HCT116 (cell line): ENCODE data around the gene HSP90AA1. TPM values are rescaled to one million over a fixed set of nuclear protein-coding genes. Genes with fewer than 3 reads are reported as not detected.

Experiments used
- ATAC-seq: fragments of 200-7000 bp; cut with Tn5 transposase; 2 replicates; pipeline ENCODE4 v1.9.1; 2020; ENCODE audit warnings: mild to moderate bottlenecking, moderate library complexity
- BruUV-seq: library from RNA; stranded (reverse); fragments of 400-500 nt; replicated peaks from 2 replicates; lab custom pipeline; 2021; lab: Mats Ljungman, UMichigan
- CTCF ChIA-PET: fragments of 300-600 bp; sonication (Branson Sonifier 250); formaldehyde crosslinking; loops from one replicate; lab custom pipeline; 2021; ENCODE audit warnings: antibody characterized with exemption; lab: Charles Lee
- POLR2A ChIA-PET: fragments of 300-600, 350-600 bp; sonication (Branson Sonifier 250); formaldehyde crosslinking; loops from one replicate; lab custom pipeline; 2021; ENCODE audit warnings: antibody characterized with exemption; lab: Charles Lee
- RAD21 ChIA-PET, 2 experiments: fragments of 300-600 bp; sonication (Branson Sonifier 250); formaldehyde crosslinking; loops; one replicate each; lab custom pipeline; 2023; ENCODE audit warnings: low total read pairs in 2 of 2; ENCODE audit not compliant: uncharacterized antibody in 2 of 2, unreplicated experiment in 2 of 2, low non-redundant PET in 1 of 2; lab: Charles Lee
- DNase-seq: peaks from one replicate; pipeline ENCODE4 v3.0.0-alpha.2; 2010; ENCODE audit warnings: low read depth, low spot score
- H2AFZ ChIP-seq: fragments of 200-600 bp; shearing (Covaris generic), sonication (generic); 2 replicates; pipeline ENCODE4 v1.6.1; 2017; ENCODE audit warnings: low read depth, mixed run types, mixed read lengths, antibody characterized with exemption, low read length; ENCODE audit not compliant: poor library complexity, severe bottlenecking
- H3K27ac ChIP-seq: 2 replicates; pipeline ENCODE4 v1.5.1; 2012; ENCODE audit warnings: low read depth, low read length
- H3K27me3 ChIP-seq: fragments of 200-600 bp; sonication (generic); 2 replicates; pipeline ENCODE4 v1.6.1; 2016; ENCODE audit warnings: mixed run types, low read length, mixed read lengths; ENCODE audit not compliant: insufficient read depth
- H3K36me3 ChIP-seq, 2 experiments: fragments of 200-500 bp in 1 of 2; fragments of 200-600 bp in 1 of 2; sonication (Bioruptor generic) in 1 of 2; sonication (generic) in 1 of 2; 2 replicates each; pipeline versions ENCODE4 v1.5.1 to v1.6.1; 2014 to 2016; ENCODE audit warnings: low read length in 2 of 2, inconsistent platforms in 1 of 2, mixed read lengths in 1 of 2, mixed run types in 1 of 2; ENCODE audit not compliant: insufficient read depth in 2 of 2, control insufficient read depth in 1 of 2
- H3K4me1 ChIP-seq, 2 experiments: fragments of 200-600 bp in 1 of 2; sonication (generic) in 1 of 2; 2 replicates each; pipeline versions ENCODE4 v1.5.1 to v1.6.1; 2012 to 2017; ENCODE audit warnings: low read length in 2 of 2, inconsistent platforms in 1 of 2, mild to moderate bottlenecking in 1 of 2, mixed read lengths in 1 of 2, mixed run types in 1 of 2, moderate library complexity in 1 of 2; ENCODE audit not compliant: insufficient read depth in 2 of 2, control insufficient read depth in 1 of 2
- H3K4me2 ChIP-seq: fragments of 200-600 bp; sonication (generic); 2 replicates; pipeline ENCODE4 v1.6.1; 2017; ENCODE audit warnings: mixed run types, low read length, mixed read lengths
- H3K4me3 ChIP-seq, 2 experiments: fragments of 200-600 bp in 1 of 2; sonication (generic) in 1 of 2; replicated peaks in 1 of 2; 2 replicates each; pipeline ENCODE4 v1.5.1; 2011 to 2016; ENCODE audit warnings: low read length in 2 of 2, control low read depth in 1 of 2, low read depth in 1 of 2, mild to moderate bottlenecking in 1 of 2, mixed read lengths in 1 of 2, mixed run types in 1 of 2
- H3K79me2 ChIP-seq: fragments of 200-600 bp; sonication (generic); 2 replicates; pipeline ENCODE4 v1.6.1; 2017; ENCODE audit warnings: mild to moderate bottlenecking, mixed run types, low read length, moderate library complexity, mixed read lengths; ENCODE audit not compliant: insufficient read depth
- H3K9ac ChIP-seq: fragments of 200-600 bp; sonication (generic); 2 replicates; pipeline ENCODE4 v1.6.1; 2016; ENCODE audit warnings: low read length, mixed read lengths
- H3K9me2 ChIP-seq: fragments of 200-600 bp; sonication (generic), shearing (Covaris generic); 2 replicates; pipeline ENCODE4 v1.6.1; 2017; ENCODE audit warnings: mixed run types, mild to moderate bottlenecking, moderate library complexity; ENCODE audit not compliant: insufficient read depth
- H3K9me3 ChIP-seq, 2 experiments: fragments of 200-500 bp in 1 of 2; fragments of 200-600 bp in 1 of 2; sonication (Bioruptor generic) in 1 of 2; sonication (generic) in 1 of 2; 2 replicates each; pipeline ENCODE4 v1.6.1; 2014 to 2017; ENCODE audit warnings: low read length in 2 of 2, mixed read lengths in 2 of 2, inconsistent platforms in 1 of 2, low read depth in 1 of 2, mild to moderate bottlenecking in 1 of 2, mixed run types in 1 of 2, moderate library complexity in 1 of 2; ENCODE audit not compliant: control insufficient read depth in 1 of 2, insufficient read depth in 1 of 2
- H4K20me1 ChIP-seq: fragments of 200-600 bp; sonication (generic), shearing (Covaris generic); 2 replicates; pipeline ENCODE4 v1.6.1; 2017; ENCODE audit warnings: mixed run types, mild to moderate bottlenecking, moderate library complexity; ENCODE audit not compliant: insufficient read depth
- CEBPB ChIP-seq: IDR thresholded peaks from 2 replicates; pipeline ENCODE4 v1.6.1; 2012; ENCODE audit warnings: low read depth
- ELF1 ChIP-seq: IDR thresholded peaks from 2 replicates; pipeline ENCODE4 v1.6.1; 2012; ENCODE audit warnings: low read depth, borderline replicate concordance
- EZH2phosphoT487 ChIP-seq: fragments of 200-600 bp; IDR thresholded peaks from 2 replicates; pipeline ENCODE4 v1.6.1; 2018; ENCODE audit warnings: antibody characterized with exemption, borderline replicate concordance
- FOSL1 ChIP-seq: IDR thresholded peaks from 2 replicates; pipeline ENCODE4 v1.6.1; 2012; ENCODE audit warnings: low read depth
- POLR2AphosphoS5 ChIP-seq: IDR thresholded peaks from 2 replicates; pipeline ENCODE4 v1.6.1; 2011; ENCODE audit warnings: mild to moderate bottlenecking, low read depth, low read length, moderate library complexity
- RAD21 ChIP-seq: IDR thresholded peaks from 2 replicates; pipeline ENCODE4 v1.6.1; 2012; ENCODE audit warnings: low read depth, mild to moderate bottlenecking
- SIN3A ChIP-seq: IDR thresholded peaks from 2 replicates; pipeline ENCODE4 v1.6.1; 2012; ENCODE audit warnings: low read depth
- SP1 ChIP-seq: IDR thresholded peaks from 2 replicates; pipeline ENCODE4 v1.6.1; 2012; ENCODE audit warnings: low read depth
- SRF ChIP-seq: IDR thresholded peaks from 2 replicates; pipeline ENCODE4 v1.6.1; 2012; ENCODE audit warnings: low read depth
- TCF7L2 ChIP-seq: IDR thresholded peaks from 2 replicates; pipeline ENCODE4 v1.7.0; 2011; ENCODE audit warnings: borderline replicate concordance, inconsistent platforms; ENCODE audit not compliant: insufficient read depth, insufficient read length; ENCODE audit errors: extremely low read depth
- YY1 ChIP-seq: IDR thresholded peaks from 2 replicates; pipeline ENCODE4 v1.6.1; 2011; ENCODE audit warnings: low read length, low read depth, moderate library complexity, mild to moderate bottlenecking; ENCODE audit not compliant: insufficient replicate concordance; ENCODE audit errors: extremely low read depth
- ZNF274 ChIP-seq: fragments of 200-500 bp; sonication (Bioruptor generic); IDR thresholded peaks from 2 replicates; pipeline ENCODE4 v1.6.1; 2014; ENCODE audit warnings: mild to moderate bottlenecking, low read depth, low read length, inconsistent platforms
- intact Hi-C: fragments of 100-400 bp; cut with micrococcal nuclease; formaldehyde crosslinking; loops from 2 replicates; pipeline ENCODE4 v1.10.0; 2022
- total RNA-seq: library from RNA; stranded (reverse); gene quantifications from one replicate; pipeline ENCODE4 v1.2.1, GENCODE V29; 2021; ENCODE audit not compliant: unreplicated experiment
- TF ChIP-seq, protein P1 (sequence below): IDR thresholded peaks from 2 replicates; pipeline ENCODE4 v1.6.1; 2011; ENCODE audit warnings: mild to moderate bottlenecking, low read length, moderate library complexity; ENCODE audit not compliant: insufficient replicate concordance; ENCODE audit errors: extremely low read depth
- TF ChIP-seq, protein P2 (sequence below): IDR thresholded peaks from 2 replicates; pipeline ENCODE4 v1.6.1; 2012
- TF ChIP-seq, protein P3 (sequence below): IDR thresholded peaks from 2 replicates; pipeline ENCODE4 v1.6.1; 2012; ENCODE audit warnings: low read depth
- TF ChIP-seq, protein P4 (sequence below), 3 experiments: fragments of 200-600 bp in 1 of 3; sonication (generic) in 1 of 3; IDR thresholded peaks in 2 of 3; conservative IDR thresholded peaks in 1 of 3; 2 replicates each; pipeline ENCODE4 v1.5.1; 2012 to 2017; ENCODE audit warnings: low read depth in 2 of 3, low read length in 2 of 3, antibody characterized with exemption in 1 of 3, borderline replicate concordance in 1 of 3, control low read depth in 1 of 3, mild to moderate bottlenecking in 1 of 3, mixed read lengths in 1 of 3, mixed run types in 1 of 3, moderate library complexity in 1 of 3; ENCODE audit not compliant: insufficient read depth in 1 of 3

HSP90AA1 gene
- total RNA-seq, 1 experiment from 2014 or later = 1,380 TPM

DNA sequence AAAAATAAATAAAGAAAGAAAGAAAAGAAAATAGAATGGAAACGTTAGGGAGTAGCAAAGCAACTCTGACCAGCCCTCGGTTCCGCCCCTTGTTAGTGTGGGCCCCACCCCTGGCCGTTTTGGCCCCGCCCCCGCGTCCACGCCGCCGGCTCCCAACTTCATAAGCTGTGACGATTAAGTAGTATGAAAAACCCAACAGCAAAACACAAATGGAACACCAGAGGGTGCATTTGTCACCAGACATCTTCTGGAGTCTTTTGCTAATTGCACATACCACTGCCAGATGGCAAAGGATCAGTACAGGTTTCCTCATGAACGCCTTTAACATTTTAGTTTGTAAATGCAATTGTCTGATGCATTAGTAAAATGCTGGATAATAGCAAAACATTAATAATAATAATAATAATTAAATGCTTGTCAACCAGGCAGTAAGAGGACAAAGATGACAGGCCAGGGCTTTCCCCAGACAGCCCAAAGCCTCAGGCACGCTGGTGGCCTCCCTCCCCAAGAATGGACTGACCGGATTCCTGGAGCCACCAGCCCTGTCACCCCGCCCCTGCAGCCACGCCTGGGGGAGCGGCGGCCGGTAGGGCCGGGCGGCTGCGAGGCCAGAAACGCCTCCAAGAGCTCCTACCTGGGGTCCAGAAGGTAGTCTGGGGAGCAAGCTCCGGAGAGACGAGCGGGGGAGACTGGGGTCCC lies 23.6 kb downstream of the HSP90AA1 start:
- H3K9ac ChIP-seq = peak overlapping the region; percentile 47
- H3K9me2 ChIP-seq = no peaks in the 10 kb centered on the region
- peak; percentile 95 for ATAC-seq
- H3K9me3 ChIP-seq = no peaks in the 10 kb centered on the region
- no peaks in the 10 kb centered on the region for H3K36me3 ChIP-seq
- RAD21 ChIA-PET = interaction anchor here (1.0 to 1.9 kb wide), 3 partner anchors 17 to 251 kb away, joined by 3 to 10 read pairs (median 4); no protein-coding TSS in a partner anchor
- DNase-seq = peak; percentile 91
- BruUV-seq = no TSS peak
- H2AFZ ChIP-seq = peak overlapping the region; percentile 73
- peak overlapping the region; percentile 75 for H3K4me2 ChIP-seq
- no peaks in the 10 kb centered on the region for H3K27me3 ChIP-seq
- POLR2A ChIA-PET = interaction anchor here (0.8 to 1.5 kb wide), 6 partner anchors 9 to 36 kb away, joined by 3 to 13 read pairs (median 4); no protein-coding TSS in a partner anchor
- H3K4me3 ChIP-seq = peak overlapping the region; percentile 6 to 34; a peak in 3 of 4 replicates
- intact Hi-C loops = loop anchor here (1.0 kb wide), 2 partner anchors 33 to 251 kb away; no protein-coding TSS in a partner anchor
- H4K20me1 ChIP-seq = no peaks in the 10 kb centered on the region
- H3K27ac ChIP-seq = peak overlapping the region; percentile 70
- CTCF ChIA-PET = interaction anchor here (0.6 to 3.2 kb wide), 8 partner anchors 15 to 253 kb away, joined by 3 to 45 read pairs (median 4); no protein-coding TSS in a partner anchor
- peaks cover 12 to 17% of the 10 kb centered on the region in 2 experiments for H3K4me1 ChIP-seq
- no peaks in the 10 kb centered on the region for H3K79me2 ChIP-seq
- TF ChIP-seq EZH2phosphoT487 (no peak), SP1 (no peak; the same call in none of the 2 replicates), TCF7L2 (no peak), SIN3A (0 out of 2 replicates have a peak, but pooled peaks have one; percentile 44), ELF1 (no peak), CEBPB (no peak), YY1 (no peak), ZNF274 (no peak), SRF (no peak; the same call in 1 of the 2 replicates), RAD21 (peak; percentile 88), POLR2AphosphoS5 (no peak; the same call in 1 of the 2 replicates), FOSL1 (no peak)
- TF ChIP-seq, protein P1, sequence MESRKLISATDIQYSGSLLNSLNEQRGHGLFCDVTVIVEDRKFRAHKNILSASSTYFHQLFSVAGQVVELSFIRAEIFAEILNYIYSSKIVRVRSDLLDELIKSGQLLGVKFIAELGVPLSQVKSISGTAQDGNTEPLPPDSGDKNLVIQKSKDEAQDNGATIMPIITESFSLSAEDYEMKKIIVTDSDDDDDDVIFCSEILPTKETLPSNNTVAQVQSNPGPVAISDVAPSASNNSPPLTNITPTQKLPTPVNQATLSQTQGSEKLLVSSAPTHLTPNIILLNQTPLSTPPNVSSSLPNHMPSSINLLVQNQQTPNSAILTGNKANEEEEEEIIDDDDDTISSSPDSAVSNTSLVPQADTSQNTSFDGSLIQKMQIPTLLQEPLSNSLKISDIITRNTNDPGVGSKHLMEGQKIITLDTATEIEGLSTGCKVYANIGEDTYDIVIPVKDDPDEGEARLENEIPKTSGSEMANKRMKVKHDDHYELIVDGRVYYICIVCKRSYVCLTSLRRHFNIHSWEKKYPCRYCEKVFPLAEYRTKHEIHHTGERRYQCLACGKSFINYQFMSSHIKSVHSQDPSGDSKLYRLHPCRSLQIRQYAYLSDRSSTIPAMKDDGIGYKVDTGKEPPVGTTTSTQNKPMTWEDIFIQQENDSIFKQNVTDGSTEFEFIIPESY = no peak
- TF ChIP-seq, protein P2, sequence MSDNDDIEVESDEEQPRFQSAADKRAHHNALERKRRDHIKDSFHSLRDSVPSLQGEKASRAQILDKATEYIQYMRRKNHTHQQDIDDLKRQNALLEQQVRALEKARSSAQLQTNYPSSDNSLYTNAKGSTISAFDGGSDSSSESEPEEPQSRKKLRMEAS = peak; percentile 60; the same call in 1 of the 2 replicates
- TF ChIP-seq, protein P3, sequence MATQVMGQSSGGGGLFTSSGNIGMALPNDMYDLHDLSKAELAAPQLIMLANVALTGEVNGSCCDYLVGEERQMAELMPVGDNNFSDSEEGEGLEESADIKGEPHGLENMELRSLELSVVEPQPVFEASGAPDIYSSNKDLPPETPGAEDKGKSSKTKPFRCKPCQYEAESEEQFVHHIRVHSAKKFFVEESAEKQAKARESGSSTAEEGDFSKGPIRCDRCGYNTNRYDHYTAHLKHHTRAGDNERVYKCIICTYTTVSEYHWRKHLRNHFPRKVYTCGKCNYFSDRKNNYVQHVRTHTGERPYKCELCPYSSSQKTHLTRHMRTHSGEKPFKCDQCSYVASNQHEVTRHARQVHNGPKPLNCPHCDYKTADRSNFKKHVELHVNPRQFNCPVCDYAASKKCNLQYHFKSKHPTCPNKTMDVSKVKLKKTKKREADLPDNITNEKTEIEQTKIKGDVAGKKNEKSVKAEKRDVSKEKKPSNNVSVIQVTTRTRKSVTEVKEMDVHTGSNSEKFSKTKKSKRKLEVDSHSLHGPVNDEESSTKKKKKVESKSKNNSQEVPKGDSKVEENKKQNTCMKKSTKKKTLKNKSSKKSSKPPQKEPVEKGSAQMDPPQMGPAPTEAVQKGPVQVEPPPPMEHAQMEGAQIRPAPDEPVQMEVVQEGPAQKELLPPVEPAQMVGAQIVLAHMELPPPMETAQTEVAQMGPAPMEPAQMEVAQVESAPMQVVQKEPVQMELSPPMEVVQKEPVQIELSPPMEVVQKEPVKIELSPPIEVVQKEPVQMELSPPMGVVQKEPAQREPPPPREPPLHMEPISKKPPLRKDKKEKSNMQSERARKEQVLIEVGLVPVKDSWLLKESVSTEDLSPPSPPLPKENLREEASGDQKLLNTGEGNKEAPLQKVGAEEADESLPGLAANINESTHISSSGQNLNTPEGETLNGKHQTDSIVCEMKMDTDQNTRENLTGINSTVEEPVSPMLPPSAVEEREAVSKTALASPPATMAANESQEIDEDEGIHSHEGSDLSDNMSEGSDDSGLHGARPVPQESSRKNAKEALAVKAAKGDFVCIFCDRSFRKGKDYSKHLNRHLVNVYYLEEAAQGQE = no peak
- TF ChIP-seq, protein P4, sequence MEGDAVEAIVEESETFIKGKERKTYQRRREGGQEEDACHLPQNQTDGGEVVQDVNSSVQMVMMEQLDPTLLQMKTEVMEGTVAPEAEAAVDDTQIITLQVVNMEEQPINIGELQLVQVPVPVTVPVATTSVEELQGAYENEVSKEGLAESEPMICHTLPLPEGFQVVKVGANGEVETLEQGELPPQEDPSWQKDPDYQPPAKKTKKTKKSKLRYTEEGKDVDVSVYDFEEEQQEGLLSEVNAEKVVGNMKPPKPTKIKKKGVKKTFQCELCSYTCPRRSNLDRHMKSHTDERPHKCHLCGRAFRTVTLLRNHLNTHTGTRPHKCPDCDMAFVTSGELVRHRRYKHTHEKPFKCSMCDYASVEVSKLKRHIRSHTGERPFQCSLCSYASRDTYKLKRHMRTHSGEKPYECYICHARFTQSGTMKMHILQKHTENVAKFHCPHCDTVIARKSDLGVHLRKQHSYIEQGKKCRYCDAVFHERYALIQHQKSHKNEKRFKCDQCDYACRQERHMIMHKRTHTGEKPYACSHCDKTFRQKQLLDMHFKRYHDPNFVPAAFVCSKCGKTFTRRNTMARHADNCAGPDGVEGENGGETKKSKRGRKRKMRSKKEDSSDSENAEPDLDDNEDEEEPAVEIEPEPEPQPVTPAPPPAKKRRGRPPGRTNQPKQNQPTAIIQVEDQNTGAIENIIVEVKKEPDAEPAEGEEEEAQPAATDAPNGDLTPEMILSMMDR (IDR thresholded peaks at IDR 0.05 in 2 of 3, conservative IDR thresholded peaks at IDR 0.05 in 1 of 3; ENCODE audit: borderline replicate concordance in 1 of 3, insufficient read depth in 1 of 3, low read depth in 2 of 3, low read length in 2 of 3) = peak; percentile 57 to 88 (median 65)
